Neural progenitor cell (in vitro differentiated cells): ENCODE measurements around the gene GPR137B. TPM values are rescaled to one million over a fixed set of nuclear protein-coding genes. Genes with fewer than 3 reads are reported as not detected.

ENCODE experiments used
- DNase-seq: peaks from one replicate; pipeline ENCODE4 v3.0.0-alpha.2; 2016; ENCODE audit warnings: low spot score
- H2AFZ ChIP-seq: fragments of 200-600 bp; sonication (generic); replicated peaks from 2 replicates; pipeline ENCODE4 v1.6.1; 2016; ENCODE audit warnings: antibody characterized with exemption
- H3F3A ChIP-seq: fragments of 200-600 bp; sonication (generic); 2 replicates; pipeline ENCODE4 v1.6.1; 2016; ENCODE audit warnings: antibody characterized with exemption, low read depth
- H3K27ac ChIP-seq: fragments of 200-600 bp; sonication (generic); 2 replicates; pipeline ENCODE4 v1.5.1; 2016; ENCODE audit warnings: mild to moderate bottlenecking
- H3K27me3 ChIP-seq: fragments of 200-600 bp; sonication (generic); 2 replicates; pipeline ENCODE4 v1.6.1; 2016; ENCODE audit warnings: mild to moderate bottlenecking, moderate library complexity
- H3K36me3 ChIP-seq: fragments of 200-600 bp; sonication (generic); 2 replicates; pipeline ENCODE4 v1.5.1; 2016
- H3K4me1 ChIP-seq: fragments of 200-600 bp; sonication (generic); 2 replicates; pipeline ENCODE4 v1.6.1; 2016; ENCODE audit warnings: mixed run types
- H3K4me2 ChIP-seq: fragments of 200-600 bp; sonication (generic); 2 replicates; pipeline ENCODE4 v1.6.1; 2016
- H3K4me3 ChIP-seq: fragments of 200-600 bp; sonication (generic); 2 replicates; pipeline ENCODE4 v1.5.1; 2016
- H3K79me2 ChIP-seq: fragments of 200-600 bp; sonication (generic); 2 replicates; pipeline ENCODE4 v1.6.1; 2016; ENCODE audit warnings: low read depth
- H3K9ac ChIP-seq: fragments of 200-600 bp; sonication (generic); 2 replicates; pipeline ENCODE4 v1.6.1; 2016
- H3K9me3 ChIP-seq: fragments of 200-600 bp; sonication (generic); 2 replicates; pipeline ENCODE4 v1.5.1; 2016; ENCODE audit warnings: low read depth
- H4K20me1 ChIP-seq: fragments of 200-600 bp; sonication (generic); 2 replicates; pipeline ENCODE4 v1.6.1; 2016; ENCODE audit warnings: low read depth
- H3K27ac Mint-ChIP-seq: 3 replicates; pipeline ENCODE4 v1.8.0; 2021; ENCODE audit warnings: mixed read lengths
- H3K27me3 Mint-ChIP-seq: 2 replicates; pipeline ENCODE4 v1.8.0; 2022; ENCODE audit warnings: low read depth, mild to moderate bottlenecking, inconsistent platforms, moderate library complexity, mixed read lengths; ENCODE audit not compliant: insufficient read depth
- H3K36me3 Mint-ChIP-seq: 3 replicates; pipeline ENCODE4 v1.8.0; 2021; ENCODE audit warnings: mixed read lengths
- H3K4me1 Mint-ChIP-seq: 3 replicates; pipeline ENCODE4 v1.8.0; 2021; ENCODE audit warnings: mixed read lengths
- H3K4me3 Mint-ChIP-seq: 3 replicates; pipeline ENCODE4 v1.8.0; 2021; ENCODE audit warnings: mild to moderate bottlenecking, moderate library complexity, mixed read lengths
- H3K9me3 Mint-ChIP-seq: 3 replicates; pipeline ENCODE4 v1.8.0; 2020; ENCODE audit warnings: mixed read lengths
- EZH2 ChIP-seq: fragments of 200-600 bp; sonication (generic); IDR thresholded peaks from 2 replicates; pipeline ENCODE4 v1.6.1; 2017; ENCODE audit warnings: antibody characterized with exemption, mild to moderate bottlenecking, moderate library complexity
- EZH2phosphoT487 ChIP-seq: fragments of 200-600 bp; sonication (generic); IDR thresholded peaks from 2 replicates; pipeline ENCODE4 v1.6.1; 2017; ENCODE audit warnings: antibody characterized with exemption
- total RNA-seq: library from RNA; depleted of rRNA; stranded (reverse); fragments of >200 nt; gene quantifications from 2 replicates; pipeline ENCODE4 v1.2.3, GENCODE V29; 2015; ENCODE audit warnings: low replicate concordance
- TF ChIP-seq, protein P1 (sequence below): fragments of 200-600 bp; sonication (generic); IDR thresholded peaks from 2 replicates; pipeline ENCODE4 v1.5.1; 2017; ENCODE audit warnings: antibody characterized with exemption, mild to moderate bottlenecking

The GPR137B gene
- total RNA-seq, 1 donor from 2014 or later = 4.3 TPM

DNA sequence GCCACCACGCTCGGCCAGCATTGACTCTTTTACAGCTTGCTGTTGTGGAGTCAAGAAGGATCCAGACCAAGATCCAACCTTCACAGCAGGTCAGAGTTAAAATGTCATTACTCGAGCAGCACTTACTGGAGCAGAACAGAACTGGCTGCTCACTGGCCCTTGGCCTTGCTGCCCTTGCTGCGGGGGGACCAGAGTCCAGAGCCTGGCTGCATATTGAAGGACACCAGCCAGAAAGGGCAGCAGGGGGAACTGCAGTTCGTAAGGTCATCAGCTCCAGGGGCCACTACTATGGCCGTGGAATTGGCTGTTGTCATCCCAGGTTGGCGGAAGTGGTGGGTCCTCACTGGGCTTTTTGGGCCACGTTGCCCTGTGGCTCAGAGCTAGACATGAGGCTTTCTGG lies 15.3 kb upstream of the GPR137B start:
- Mint-ChIP-seq H3K4me3 (no peak overlapping the region), H3K27ac (no peak overlapping the region)
- DNase-seq = no peak

DNA sequence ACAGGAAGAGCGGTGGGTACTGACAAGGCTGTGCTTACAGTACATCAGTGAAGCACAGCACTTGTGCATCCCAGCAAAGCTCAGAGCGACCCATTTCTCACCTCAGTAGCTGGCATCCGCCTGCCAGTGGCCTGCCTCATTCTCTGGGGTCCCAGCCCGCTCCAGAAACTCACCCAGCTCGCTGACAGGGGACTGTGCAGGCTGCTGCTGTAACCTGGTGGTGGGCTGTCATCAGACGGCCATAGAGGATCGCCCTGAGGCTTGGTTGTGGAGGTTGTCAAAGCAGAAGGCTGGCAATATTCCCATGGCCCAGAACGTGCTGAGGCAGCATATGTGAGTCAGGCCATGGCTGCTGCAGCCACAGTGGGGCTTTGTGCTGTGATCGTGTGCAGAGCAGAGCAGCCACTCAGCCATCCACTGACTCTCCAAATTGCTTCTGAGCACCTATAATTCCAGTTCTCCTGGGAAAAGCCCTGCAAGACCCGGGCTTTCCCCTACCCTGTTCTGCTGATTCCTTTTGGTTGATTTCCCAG lies 13.6 kb upstream of the GPR137B start:
- Histone ChIP-seq H3K36me3 (no peaks in the 10 kb centered on the region), H4K20me1 (no peaks in the 10 kb centered on the region), H3K27me3 (no peaks in the 10 kb centered on the region), H3K4me2 (no peak overlapping the region), H3K4me1 (peaks cover 8% of the 10 kb centered on the region), H3K27ac (no peak overlapping the region), H2AFZ (peak overlapping the region; percentile 27), H3K4me3 (no peak overlapping the region), H3K9ac (no peak overlapping the region), H3F3A (no peaks in the 10 kb centered on the region), H3K79me2 (no peaks in the 10 kb centered on the region), H3K9me3 (no peaks in the 10 kb centered on the region)
- Mint-ChIP-seq H3K4me3 (no peak overlapping the region), H3K9me3 (peaks cover 4% of the 10 kb centered on the region), H3K4me1 (peaks cover 14% of the 10 kb centered on the region), H3K36me3 (no peaks in the 10 kb centered on the region), H3K27ac (no peak overlapping the region), H3K27me3 (peaks cover 10% of the 10 kb centered on the region)
- DNase-seq = no peak
- no peak for TF ChIP-seq EZH2phosphoT487
- TF ChIP-seq EZH2 = no peak
- TF ChIP-seq, protein P1, sequence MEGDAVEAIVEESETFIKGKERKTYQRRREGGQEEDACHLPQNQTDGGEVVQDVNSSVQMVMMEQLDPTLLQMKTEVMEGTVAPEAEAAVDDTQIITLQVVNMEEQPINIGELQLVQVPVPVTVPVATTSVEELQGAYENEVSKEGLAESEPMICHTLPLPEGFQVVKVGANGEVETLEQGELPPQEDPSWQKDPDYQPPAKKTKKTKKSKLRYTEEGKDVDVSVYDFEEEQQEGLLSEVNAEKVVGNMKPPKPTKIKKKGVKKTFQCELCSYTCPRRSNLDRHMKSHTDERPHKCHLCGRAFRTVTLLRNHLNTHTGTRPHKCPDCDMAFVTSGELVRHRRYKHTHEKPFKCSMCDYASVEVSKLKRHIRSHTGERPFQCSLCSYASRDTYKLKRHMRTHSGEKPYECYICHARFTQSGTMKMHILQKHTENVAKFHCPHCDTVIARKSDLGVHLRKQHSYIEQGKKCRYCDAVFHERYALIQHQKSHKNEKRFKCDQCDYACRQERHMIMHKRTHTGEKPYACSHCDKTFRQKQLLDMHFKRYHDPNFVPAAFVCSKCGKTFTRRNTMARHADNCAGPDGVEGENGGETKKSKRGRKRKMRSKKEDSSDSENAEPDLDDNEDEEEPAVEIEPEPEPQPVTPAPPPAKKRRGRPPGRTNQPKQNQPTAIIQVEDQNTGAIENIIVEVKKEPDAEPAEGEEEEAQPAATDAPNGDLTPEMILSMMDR = no peak

More for the DNA sequence above, 15.3 kb upstream of the GPR137B start:
- Mint-ChIP-seq H3K36me3 (no peaks in the 10 kb centered on the region), H3K27me3 (peaks cover 12% of the 10 kb centered on the region), H3K4me1 (peaks cover 14% of the 10 kb centered on the region), H3K9me3 (no peaks in the 10 kb centered on the region)
- H3K36me3 ChIP-seq = no peaks in the 10 kb centered on the region
- H3K9ac ChIP-seq = no peak overlapping the region
- no peaks in the 10 kb centered on the region for H4K20me1 ChIP-seq
- no peak overlapping the region for H3K4me2 ChIP-seq
- H3K27me3 ChIP-seq = no peaks in the 10 kb centered on the region
- H3K79me2 ChIP-seq = no peaks in the 10 kb centered on the region
- no peak overlapping the region for H3K27ac ChIP-seq
- peaks cover 8% of the 10 kb centered on the region for H3K4me1 ChIP-seq
- TF ChIP-seq EZH2 = no peak
- TF ChIP-seq, protein P1 = no peak
- TF ChIP-seq EZH2phosphoT487 = no peak
- H2AFZ ChIP-seq = no peak overlapping the region
- H3F3A ChIP-seq = no peaks in the 10 kb centered on the region
- no peak overlapping the region for H3K4me3 ChIP-seq
- no peaks in the 10 kb centered on the region for H3K9me3 ChIP-seq

DNA sequence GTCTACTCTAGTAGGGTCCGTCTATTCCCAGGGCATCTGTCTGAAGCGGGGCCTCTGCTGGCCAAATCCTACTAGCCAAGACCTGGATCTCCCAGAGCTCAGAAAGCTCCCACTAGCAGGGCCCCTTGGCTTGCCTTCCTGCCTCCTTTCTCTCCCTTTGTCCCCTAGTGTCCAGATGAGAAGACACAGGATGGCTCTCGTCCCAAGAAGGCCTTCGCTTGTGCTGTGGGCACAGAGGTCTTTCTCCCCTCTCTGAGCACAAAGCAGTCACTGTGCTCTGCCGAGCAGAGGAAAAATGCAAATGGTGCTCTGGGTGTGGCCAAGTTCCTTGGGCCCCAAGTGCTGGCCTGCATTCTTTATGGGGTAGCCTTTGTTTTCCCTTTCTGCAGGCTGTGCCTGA lies 13.0 kb upstream of the GPR137B start:
- H3K27ac Mint-ChIP-seq = peak overlapping the region; percentile 97
- Histone ChIP-seq H3K9ac (no peak overlapping the region), H3K4me1 (peaks cover 8% of the 10 kb centered on the region), H3K27me3 (no peaks in the 10 kb centered on the region), H2AFZ (peak overlapping the region; percentile 27), H3K36me3 (no peaks in the 10 kb centered on the region), H3F3A (no peaks in the 10 kb centered on the region), H3K9me3 (no peaks in the 10 kb centered on the region), H3K4me3 (no peak overlapping the region), H4K20me1 (no peaks in the 10 kb centered on the region), H3K27ac (no peak overlapping the region), H3K79me2 (no peaks in the 10 kb centered on the region), H3K4me2 (no peak overlapping the region)
- H3K27me3 Mint-ChIP-seq = peaks cover 6% of the 10 kb centered on the region
- peaks cover 14% of the 10 kb centered on the region for H3K4me1 Mint-ChIP-seq
- peak; percentile 33 for DNase-seq
- H3K9me3 Mint-ChIP-seq = peaks cover 4% of the 10 kb centered on the region
- H3K36me3 Mint-ChIP-seq = no peaks in the 10 kb centered on the region
- TF ChIP-seq EZH2 = no peak
- TF ChIP-seq, protein P1 = peak; percentile 10
- no peak overlapping the region for H3K4me3 Mint-ChIP-seq
